Measurements from ENCODE around the gene XRCC6. TPM values are rescaled to one million over a fixed set of nuclear protein-coding genes. Genes with fewer than 3 reads are reported as not detected.
A peak's percentile ranks its signal among the peaks of the same experiment; 100 is the strongest.
"Not testable (repeated sequence)": the region's sequence is repeated elsewhere in the genome, so short reads cannot be mapped to it uniquely, and the experiment has no call there.

The XRCC6 gene
- total and polyA plus RNA-seq, 5 donors from 2014 or later = 167 to 484 (median 456) TPM

- no peaks in the 10 kb centered on the region for H3K27me3 ChIP-seq (ENCODE audit: control insufficient read depth, insufficient read depth, low read length)
- peak within 1 kb of the TSS; percentile 87 to 95 (median 93) for H3K4me3 Mint-ChIP-seq
- H3K9me3 Mint-ChIP-seq = peaks cover 0 to 2% (median 0%) of the 10 kb centered on the region in 7 donors
- H3K27ac Mint-ChIP-seq = peak within 1 kb of the TSS; percentile 90 to 95 (median 92)
- peaks cover 18% of the 10 kb centered on the region for H3K4me1 ChIP-seq (ENCODE audit: control insufficient read depth, insufficient read depth, low read length, poor library complexity, severe bottlenecking)
- no peaks in the 10 kb centered on the region for H3K9me3 ChIP-seq (ENCODE audit: control insufficient read depth in 2 of 2, low read length in 2 of 2)
- H3K27me3 Mint-ChIP-seq = no peaks in the 10 kb centered on the region
- peak within 1 kb of the TSS; percentile 73 for H3K27ac ChIP-seq (ENCODE audit: insufficient read depth, low read length, poor library complexity, severe bottlenecking)
- H3K36me3 Mint-ChIP-seq = no peaks in the 10 kb centered on the region
- H3K4me1 Mint-ChIP-seq = peaks cover 0 to 32% (median 21%) of the 10 kb centered on the region in 4 donors
- DNase-seq (peak; percentile 100), ATAC-seq (ENCODE audit: low read depth in 2 of 2) (peak; percentile 97 to 98)
- H3K36me3 ChIP-seq (ENCODE audit: control insufficient read depth, insufficient read depth, low read length) = peaks cover 8% of the 10 kb centered on the region
- peak within 1 kb of the TSS; percentile 67 for H3K4me3 ChIP-seq (ENCODE audit: low read depth, low read length)
Measured at GRCh38 chr22:41589391-41590241, 31.5 kb upstream of the XRCC6 start, which contains the start of gene PMM1. PMM1 (minus strand) TSS chr22:41589840; CDS start chr22:41589805, 35 bp downstream.

- H3K27ac Mint-ChIP-seq; DNase-seq; H3K4me3 ChIP-seq (ENCODE audit: low read depth, low read length); ATAC-seq (ENCODE audit: low read depth in 2 of 2); H3K27me3 Mint-ChIP-seq; H3K36me3 Mint-ChIP-seq; H3K9me3 ChIP-seq (ENCODE audit: control insufficient read depth in 2 of 2, low read length in 2 of 2); H3K4me1 ChIP-seq (ENCODE audit: control insufficient read depth, insufficient read depth, low read length, poor library complexity, severe bottlenecking); H3K36me3 ChIP-seq (ENCODE audit: control insufficient read depth, insufficient read depth, low read length); H3K27me3 ChIP-seq (ENCODE audit: control insufficient read depth, insufficient read depth, low read length); H3K9me3 Mint-ChIP-seq; H3K27ac ChIP-seq (ENCODE audit: insufficient read depth, low read length, poor library complexity, severe bottlenecking): not testable (repeated sequence)
- Mint-ChIP-seq H3K4me3 (peak overlapping the region in 1 of 4 donors; percentile 44), H3K4me1 (peaks cover 0 to 16% (median 7%) of the 10 kb centered on the region in 4 donors)
Measured at GRCh38 chr22:41593336-41593960, 27.6 kb upstream of the XRCC6 start.

GRCh38 chr22:41595703-41596102 lies 25.4 kb upstream of the XRCC6 start:
- no peaks in the 10 kb centered on the region for H3K4me1 Mint-ChIP-seq
- H3K27ac Mint-ChIP-seq = no peak overlapping the region
- Histone ChIP-seq H3K27ac (ENCODE audit: insufficient read depth, low read length, poor library complexity, severe bottlenecking) (no peak overlapping the region), H3K4me1 (ENCODE audit: control insufficient read depth, insufficient read depth, low read length, poor library complexity, severe bottlenecking) (no peaks in the 10 kb centered on the region), H3K27me3 (ENCODE audit: control insufficient read depth, insufficient read depth, low read length) (no peaks in the 10 kb centered on the region), H3K9me3 (ENCODE audit: control insufficient read depth in 2 of 2, low read length in 2 of 2) (no peaks in the 10 kb centered on the region), H3K4me3 (ENCODE audit: low read depth, low read length) (no peak overlapping the region), H3K36me3 (ENCODE audit: control insufficient read depth, insufficient read depth, low read length) (peaks cover 8% of the 10 kb centered on the region)
- DNase-seq = no peak
- no peaks in the 10 kb centered on the region for H3K9me3 Mint-ChIP-seq
- no peak overlapping the region for H3K4me3 Mint-ChIP-seq
- peaks cover 5% of the 10 kb centered on the region for H3K36me3 Mint-ChIP-seq
- ATAC-seq (ENCODE audit: low read depth in 2 of 2) = no peak
- H3K27me3 Mint-ChIP-seq = no peaks in the 10 kb centered on the region

- Histone ChIP-seq H3K27ac (ENCODE audit: insufficient read depth, low read length, poor library complexity, severe bottlenecking) (no peak overlapping the region), H3K4me3 (ENCODE audit: low read depth, low read length) (no peak overlapping the region), H3K27me3 (ENCODE audit: control insufficient read depth, insufficient read depth, low read length) (no peaks in the 10 kb centered on the region), H3K4me1 (ENCODE audit: control insufficient read depth, insufficient read depth, low read length, poor library complexity, severe bottlenecking) (no peaks in the 10 kb centered on the region), H3K36me3 (ENCODE audit: control insufficient read depth, insufficient read depth, low read length) (peaks cover 12% of the 10 kb centered on the region), H3K9me3 (ENCODE audit: control insufficient read depth in 2 of 2, low read length in 2 of 2) (no peaks in the 10 kb centered on the region)
- Mint-ChIP-seq H3K27ac (peak overlapping the region in 1 of 3 donors; percentile 56), H3K27me3 (no peaks in the 10 kb centered on the region), H3K4me3 (peak overlapping the region in 1 of 4 donors; percentile 38), H3K9me3 (no peaks in the 10 kb centered on the region), H3K36me3 (peaks cover 8% of the 10 kb centered on the region), H3K4me1 (no peaks in the 10 kb centered on the region)
- DNase-seq (peak in 1 of 3 donors; percentile 44), ATAC-seq (ENCODE audit: low read depth in 2 of 2) (peak; percentile 34 to 56)
Measured at GRCh38 chr22:41596776-41597634, 24.1 kb upstream of the XRCC6 start.

- Mint-ChIP-seq H3K9me3 (no peaks in the 10 kb centered on the region), H3K4me1 (peaks cover 0 to 3% (median under 1%) of the 10 kb centered on the region in 4 donors), H3K4me3 (no peak overlapping the region)
Measured at GRCh38 chr22:41597635-41597953, 23.5 kb upstream of the XRCC6 start.

GRCh38 chr22:41598081-41598480 lies 23.0 kb upstream of the XRCC6 start:
- no peak overlapping the region for H3K27ac ChIP-seq (ENCODE audit: insufficient read depth, low read length, poor library complexity, severe bottlenecking)
- H3K27me3 ChIP-seq (ENCODE audit: control insufficient read depth, insufficient read depth, low read length) = no peaks in the 10 kb centered on the region
- no peaks in the 10 kb centered on the region for H3K27me3 Mint-ChIP-seq
- no peak for ATAC-seq (ENCODE audit: low read depth in 2 of 2)
- no peaks in the 10 kb centered on the region for H3K4me1 ChIP-seq (ENCODE audit: control insufficient read depth, insufficient read depth, low read length, poor library complexity, severe bottlenecking)
- H3K9me3 Mint-ChIP-seq = no peaks in the 10 kb centered on the region
- no peak overlapping the region for H3K4me3 Mint-ChIP-seq
- no peaks in the 10 kb centered on the region for H3K9me3 ChIP-seq (ENCODE audit: control insufficient read depth in 2 of 2, low read length in 2 of 2)
- DNase-seq = no peak
- H3K27ac Mint-ChIP-seq = peak overlapping the region in 2 of 3 donors; percentile 60 to 74
- H3K36me3 Mint-ChIP-seq = peaks cover 19% of the 10 kb centered on the region
- H3K4me1 Mint-ChIP-seq = peaks cover 0 to 8% (median 4%) of the 10 kb centered on the region in 4 donors
- peaks cover 21% of the 10 kb centered on the region for H3K36me3 ChIP-seq (ENCODE audit: control insufficient read depth, insufficient read depth, low read length)
- H3K4me3 ChIP-seq (ENCODE audit: low read depth, low read length) = no peak overlapping the region

More at GRCh38 chr22:41597635-41597953, 23.5 kb upstream of the XRCC6 start:
- DNase-seq (no peak), ATAC-seq (ENCODE audit: low read depth in 2 of 2) (no peak)
- Mint-ChIP-seq H3K27ac (peak overlapping the region in 1 of 3 donors; percentile 74), H3K36me3 (peaks cover 14% of the 10 kb centered on the region), H3K27me3 (no peaks in the 10 kb centered on the region)
- H3K9me3 ChIP-seq (ENCODE audit: control insufficient read depth in 2 of 2, low read length in 2 of 2) = no peaks in the 10 kb centered on the region
- H3K27ac ChIP-seq (ENCODE audit: insufficient read depth, low read length, poor library complexity, severe bottlenecking) = no peak overlapping the region
- H3K4me3 ChIP-seq (ENCODE audit: low read depth, low read length) = no peak overlapping the region
- H3K36me3 ChIP-seq (ENCODE audit: control insufficient read depth, insufficient read depth, low read length) = peaks cover 18% of the 10 kb centered on the region
- no peaks in the 10 kb centered on the region for H3K4me1 ChIP-seq (ENCODE audit: control insufficient read depth, insufficient read depth, low read length, poor library complexity, severe bottlenecking)
- H3K27me3 ChIP-seq (ENCODE audit: control insufficient read depth, insufficient read depth, low read length) = no peaks in the 10 kb centered on the region

GRCh38 chr22:41598891-41599635 lies 22.0 kb upstream of the XRCC6 start:
- no peak overlapping the region for H3K27ac Mint-ChIP-seq

More at GRCh38 chr22:41598891-41599635, 22.0 kb upstream of the XRCC6 start:
- Histone ChIP-seq H3K27me3 (ENCODE audit: control insufficient read depth, insufficient read depth, low read length) (no peaks in the 10 kb centered on the region), H3K27ac (ENCODE audit: insufficient read depth, low read length, poor library complexity, severe bottlenecking) (no peak overlapping the region), H3K4me1 (ENCODE audit: control insufficient read depth, insufficient read depth, low read length, poor library complexity, severe bottlenecking) (peaks cover 9% of the 10 kb centered on the region), H3K36me3 (ENCODE audit: control insufficient read depth, insufficient read depth, low read length) (peaks cover 21% of the 10 kb centered on the region), H3K4me3 (ENCODE audit: low read depth, low read length) (no peak overlapping the region), H3K9me3 (ENCODE audit: control insufficient read depth in 2 of 2, low read length in 2 of 2) (no peaks in the 10 kb centered on the region)
- ATAC-seq (ENCODE audit: low read depth in 2 of 2) (no peak), DNase-seq (no peak)
- Mint-ChIP-seq H3K36me3 (peaks cover 19% of the 10 kb centered on the region), H3K4me1 (peaks cover 4 to 18% (median 14%) of the 10 kb centered on the region in 4 donors), H3K9me3 (no peaks in the 10 kb centered on the region), H3K27me3 (no peaks in the 10 kb centered on the region), H3K4me3 (no peak overlapping the region)
